ENCODE data around the gene PITHD1.

GRCh38 chr1:23793018-23793781 lies 15.0 kb downstream of the PITHD1 start:
- TF ChIP-seq CTCF (IDR thresholded peaks at IDR 0.05) (no peak), EP300 (IDR thresholded peaks at IDR 0.05) (no peak), POLR2A (IDR thresholded peaks at IDR 0.05) (no peak)
